Measurements from ENCODE around the gene SLC5A7. TPM values are rescaled to one million over a fixed set of nuclear protein-coding genes. Genes with fewer than 3 reads are reported as not detected.

Gene SLC5A7
- total and polyA plus RNA-seq, 11 donors = 0.03 to 0.16 (median 0.10) TPM; not detected in 4

GRCh38 chr2:108031471-108031941 is 45.2 kb downstream of the SLC5A7 start:
- no peaks in the 10 kb centered on the region for H3K36me3 ChIP-seq
- intact Hi-C loops (cut with DNase I) = no loop called here
- H3K4me3 ChIP-seq = no peak overlapping the region
- ATAC-seq (peak in 1 of 4 donors; percentile 27), DNase-seq (no peak)
- H3K27me3 ChIP-seq = no peaks in the 10 kb centered on the region
- no peak overlapping the region for H3K27ac ChIP-seq
- 94 to 100% (median 96%) methylated on average over 8 to 23 of the region's 23 CpGs for WGBS, 4 donors
- H3K9me3 ChIP-seq = peaks cover 0 to 3% (median 0%) of the 10 kb centered on the region in 12 donors
- no peak for TF ChIP-seq CTCF (IDR thresholded peaks at IDR 0.05)
- no peak for TF ChIP-seq POLR2A (IDR thresholded peaks at IDR 0.05)
- no peaks in the 10 kb centered on the region for H3K4me1 ChIP-seq

- ATAC-seq (no peak), DNase-seq (no peak)
- Histone ChIP-seq H3K27ac (no peak overlapping the region), H3K4me3 (no peak overlapping the region), H3K27me3 (no peaks in the 10 kb centered on the region), H3K36me3 (no peaks in the 10 kb centered on the region), H3K4me1 (no peaks in the 10 kb centered on the region), H3K9me3 (peaks cover 0 to 3% (median 0%) of the 10 kb centered on the region in 12 donors)
- no peak for TF ChIP-seq POLR2A (IDR thresholded peaks at IDR 0.05)
- intact Hi-C loops (cut with DNase I) = no loop called here
Measured at GRCh38 chr2:108034843-108035242, 48.5 kb downstream of the SLC5A7 start.

GRCh38 chr2:108048752-108049151 is 62.4 kb downstream of the SLC5A7 start:
- TF ChIP-seq POLR2A (IDR thresholded peaks at IDR 0.05) = no peak
- no peak for TF ChIP-seq CTCF (IDR thresholded peaks at IDR 0.05)

GRCh38 chr2:108058576-108059137 is 72.3 kb downstream of the SLC5A7 start:
- Histone ChIP-seq H3K36me3 (no peaks in the 10 kb centered on the region), H3K4me1 (no peaks in the 10 kb centered on the region), H3K9me3 (no peaks in the 10 kb centered on the region), H3K4me3 (no peak overlapping the region), H3K27me3 (no peaks in the 10 kb centered on the region), H3K27ac (no peak overlapping the region)
- TF ChIP-seq CTCF (IDR thresholded peaks at IDR 0.05) = no peak
- TF ChIP-seq POLR2A (IDR thresholded peaks at IDR 0.05) = no peak
- intact Hi-C loops (cut with DNase I) = no loop called here
- WGBS, 4 donors = 62 to 70% (median 65%) methylated on average over 3 of the region's 3 CpGs
- ATAC-seq (no peak), DNase-seq (no peak)

More at GRCh38 chr2:108048752-108049151, 62.4 kb downstream of the SLC5A7 start:
- no peak for DNase-seq
- WGBS, 4 donors = 58 to 68% (median 67%) methylated on average over 5 of the region's 5 CpGs
- Histone ChIP-seq H3K4me3 (no peak overlapping the region), H3K4me1 (no peaks in the 10 kb centered on the region), H3K36me3 (no peaks in the 10 kb centered on the region), H3K27me3 (no peaks in the 10 kb centered on the region), H3K27ac (no peak overlapping the region), H3K9me3 (peaks cover 0 to 9% (median 0%) of the 10 kb centered on the region in 12 donors)
- no peak for ATAC-seq
- intact Hi-C loops (cut with DNase I) = no loop called here

All from heart left ventricle (tissue), 16 donors.